Measurements from ENCODE around the gene ATIC.

The ATIC gene

GRCh38 chr2:215371915-215372897 lies 60.3 kb downstream of the ATIC start:
- no peak overlapping the region for H3K27ac ChIP-seq
- no peak for TF ChIP-seq ZFX (IDR thresholded peaks at IDR 0.05)
- TF ChIP-seq, protein P1, sequence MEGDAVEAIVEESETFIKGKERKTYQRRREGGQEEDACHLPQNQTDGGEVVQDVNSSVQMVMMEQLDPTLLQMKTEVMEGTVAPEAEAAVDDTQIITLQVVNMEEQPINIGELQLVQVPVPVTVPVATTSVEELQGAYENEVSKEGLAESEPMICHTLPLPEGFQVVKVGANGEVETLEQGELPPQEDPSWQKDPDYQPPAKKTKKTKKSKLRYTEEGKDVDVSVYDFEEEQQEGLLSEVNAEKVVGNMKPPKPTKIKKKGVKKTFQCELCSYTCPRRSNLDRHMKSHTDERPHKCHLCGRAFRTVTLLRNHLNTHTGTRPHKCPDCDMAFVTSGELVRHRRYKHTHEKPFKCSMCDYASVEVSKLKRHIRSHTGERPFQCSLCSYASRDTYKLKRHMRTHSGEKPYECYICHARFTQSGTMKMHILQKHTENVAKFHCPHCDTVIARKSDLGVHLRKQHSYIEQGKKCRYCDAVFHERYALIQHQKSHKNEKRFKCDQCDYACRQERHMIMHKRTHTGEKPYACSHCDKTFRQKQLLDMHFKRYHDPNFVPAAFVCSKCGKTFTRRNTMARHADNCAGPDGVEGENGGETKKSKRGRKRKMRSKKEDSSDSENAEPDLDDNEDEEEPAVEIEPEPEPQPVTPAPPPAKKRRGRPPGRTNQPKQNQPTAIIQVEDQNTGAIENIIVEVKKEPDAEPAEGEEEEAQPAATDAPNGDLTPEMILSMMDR (conservative IDR thresholded peaks at IDR 0.05) = no peak

DNA sequence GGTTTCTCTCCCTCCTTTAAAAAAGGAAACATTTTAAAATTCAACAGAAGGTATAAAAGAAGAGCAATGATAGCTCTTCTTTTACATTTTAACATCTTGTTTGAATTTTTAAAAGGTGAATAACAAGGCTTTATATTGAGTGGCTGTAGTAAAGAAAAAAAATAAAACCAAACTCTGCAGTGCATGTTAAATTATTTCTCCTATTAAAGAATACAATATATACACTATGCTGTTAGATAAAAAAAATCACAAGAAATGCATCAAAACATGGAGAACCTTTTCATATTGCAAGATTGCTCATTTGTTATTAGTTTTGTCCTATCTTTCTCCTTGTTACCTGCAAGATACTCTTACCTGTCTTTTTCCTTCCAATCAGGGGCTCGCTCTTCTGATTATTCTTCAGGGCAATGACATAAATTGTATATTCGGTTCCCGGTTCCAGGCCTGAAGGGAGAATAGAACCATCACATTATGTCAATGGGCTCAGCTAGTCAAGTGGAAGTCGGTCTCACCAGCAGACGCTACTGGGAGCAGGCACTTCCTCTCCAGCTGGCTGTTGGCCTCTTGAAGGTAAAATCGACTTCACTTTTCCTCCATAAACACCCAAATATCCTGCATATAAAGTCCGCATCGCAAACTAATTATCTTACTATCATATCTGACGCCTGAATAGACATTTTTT lies 61.2 kb downstream of the ATIC start:
- no peak for TF ChIP-seq ZFX (IDR thresholded peaks at IDR 0.05)
- TF ChIP-seq, protein P1 (conservative IDR thresholded peaks at IDR 0.05) = no peak
- no peak overlapping the region for H3K27ac ChIP-seq

GRCh38 chr2:215374002-215374401 lies 62.1 kb downstream of the ATIC start:
- no peak overlapping the region for H3K27ac ChIP-seq

DNA sequence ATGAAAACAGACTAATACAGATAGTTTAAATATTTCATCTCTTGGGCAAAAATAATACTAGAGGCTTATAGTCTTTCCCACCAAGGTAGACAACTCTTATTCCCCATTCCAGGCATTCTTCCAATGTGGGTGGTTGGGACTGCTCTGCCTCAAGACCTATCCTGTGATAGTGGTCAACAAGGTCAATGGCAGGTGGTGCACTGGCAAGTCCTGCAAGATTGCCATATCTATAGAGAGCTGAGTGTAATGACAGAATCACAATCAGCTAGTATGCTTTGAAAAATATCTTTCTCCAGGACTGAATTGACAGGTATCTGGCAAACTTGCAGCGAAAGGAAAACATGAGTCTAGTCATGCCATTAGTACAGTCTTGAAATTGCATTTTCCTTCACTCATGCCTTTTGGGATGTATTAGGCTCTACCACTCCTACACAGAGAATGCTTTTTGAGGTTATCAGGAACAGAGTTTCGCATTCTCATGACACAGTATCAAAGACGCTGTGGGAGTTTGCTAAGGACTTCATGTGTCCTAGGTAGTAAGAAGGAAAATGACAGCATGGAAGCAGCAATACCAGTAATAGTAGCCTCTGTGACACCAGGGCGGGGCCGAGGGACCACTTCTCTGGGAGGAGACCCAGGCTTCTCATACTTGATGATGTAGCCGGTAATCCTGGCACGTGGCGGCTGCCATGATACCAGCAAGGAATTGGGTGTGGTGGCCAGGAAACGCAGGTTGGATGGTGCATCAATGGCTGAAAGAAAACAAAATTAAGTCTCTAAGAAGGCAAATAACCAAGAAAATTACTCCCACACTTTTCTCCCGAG lies 63.0 kb downstream of the ATIC start:
- TF ChIP-seq, protein P1 (conservative IDR thresholded peaks at IDR 0.05) = no peak
- TF ChIP-seq ZFX (IDR thresholded peaks at IDR 0.05) = no peak
- no peak overlapping the region for H3K27ac ChIP-seq

More at GRCh38 chr2:215374002-215374401, 62.1 kb downstream of the ATIC start:
- no peak for TF ChIP-seq ZFX (IDR thresholded peaks at IDR 0.05)
- TF ChIP-seq, protein P1 (conservative IDR thresholded peaks at IDR 0.05) = no peak

GRCh38 chr2:215375467-215375830 lies 63.6 kb downstream of the ATIC start:
- H3K27ac ChIP-seq = no peak overlapping the region
- TF ChIP-seq, protein P1 (conservative IDR thresholded peaks at IDR 0.05) = no peak
- no peak for TF ChIP-seq ZFX (IDR thresholded peaks at IDR 0.05)

DNA sequence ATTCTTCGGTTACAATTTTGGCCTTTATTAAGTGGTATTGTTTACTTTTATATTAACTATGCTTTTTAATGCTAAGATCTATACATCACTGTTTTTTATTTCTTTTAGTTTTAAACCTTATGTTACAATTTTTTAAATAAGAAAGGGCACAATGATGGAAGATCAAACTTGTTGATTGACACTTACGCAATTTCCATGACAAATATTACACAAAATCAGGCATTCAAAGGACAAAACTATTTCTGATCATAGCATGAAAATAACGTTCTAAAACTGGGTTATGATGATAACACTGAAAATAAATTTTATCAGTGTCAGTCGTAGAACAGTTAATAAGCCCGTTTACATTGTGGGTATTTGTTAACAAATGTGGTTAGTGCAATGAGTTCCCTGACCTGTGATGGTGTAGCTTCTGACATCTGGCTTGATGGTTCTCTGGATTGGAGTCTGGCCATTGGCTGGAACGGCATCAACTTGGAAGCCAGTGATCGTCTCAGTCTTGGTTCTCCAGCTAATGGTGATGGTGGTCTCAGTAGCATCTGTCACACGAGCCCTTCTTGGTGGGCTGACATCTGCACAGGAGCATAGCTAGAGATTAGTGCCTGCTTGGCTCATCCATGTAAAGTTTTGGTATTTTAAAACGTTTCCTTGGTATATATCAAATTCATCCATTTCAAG lies 64.4 kb downstream of the ATIC start:
- TF ChIP-seq ZFX (IDR thresholded peaks at IDR 0.05) = no peak
- TF ChIP-seq, protein P1 (conservative IDR thresholded peaks at IDR 0.05) = no peak
- no peak overlapping the region for H3K27ac ChIP-seq

Data from C4-2B (cell line).